Adipocyte (in vitro differentiated cells): Measurements from ENCODE around the gene RPL35.

Experiments used
- DNase-seq: peaks from one replicate; pipeline ENCODE4 v3.0.0-alpha.2; 2015; ENCODE audit warnings: low read depth
- H3K27me3 ChIP-seq: replicated peaks from 2 replicates; pipeline ENCODE4 v1.7.0; 2013; ENCODE audit warnings: mild to moderate bottlenecking, low read length, moderate library complexity; ENCODE audit not compliant: control insufficient read depth, insufficient read depth
- H3K36me3 ChIP-seq: 2 replicates; pipeline ENCODE4 v1.7.0; 2013; ENCODE audit warnings: low read length, mild to moderate bottlenecking, moderate library complexity; ENCODE audit not compliant: control insufficient read depth, insufficient read depth, severe bottlenecking
- H3K4me1 ChIP-seq: 2 replicates; pipeline ENCODE4 v1.7.0; 2013; ENCODE audit warnings: mild to moderate bottlenecking, low read length, moderate library complexity; ENCODE audit not compliant: control insufficient read depth, insufficient read depth
- H3K4me3 ChIP-seq: 2 replicates; pipeline ENCODE4 v1.7.0; 2013; ENCODE audit warnings: mild to moderate bottlenecking, low read length, moderate library complexity
- H3K9ac ChIP-seq: 2 replicates; pipeline ENCODE4 v1.7.0; 2013; ENCODE audit warnings: mild to moderate bottlenecking, low read length, moderate library complexity
- H3K9me3 ChIP-seq: 2 replicates; pipeline ENCODE4 v1.7.0; 2013; ENCODE audit warnings: mild to moderate bottlenecking, low read length, moderate library complexity; ENCODE audit not compliant: control insufficient read depth

RPL35 gene

DNA sequence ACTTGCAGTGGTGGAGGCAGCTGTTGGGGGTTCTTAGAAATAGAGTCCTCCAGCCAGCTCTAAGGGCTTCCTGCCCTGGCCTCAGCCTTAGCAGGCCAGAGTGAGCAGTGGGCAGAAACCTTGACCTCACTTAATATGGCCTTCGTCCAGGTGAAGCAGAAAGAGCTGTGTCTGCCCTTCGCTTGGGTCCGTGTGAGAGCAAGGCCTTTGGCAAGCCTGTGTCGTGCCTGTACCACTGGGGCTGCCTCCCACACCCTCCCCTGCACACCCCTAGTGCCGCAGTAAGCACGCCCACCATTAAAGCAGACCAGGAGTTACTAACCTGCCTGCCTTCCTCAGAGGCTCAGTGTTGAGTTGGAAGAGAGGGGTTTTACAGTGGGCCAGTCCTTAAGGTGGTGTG lies 13.7 kb upstream of the RPL35 start:
- DNase-seq = no peak
- Histone ChIP-seq H3K36me3 (peaks cover 71% of the 10 kb centered on the region), H3K4me1 (peaks cover 31% of the 10 kb centered on the region), H3K9me3 (no peaks in the 10 kb centered on the region), H3K9ac (no peak overlapping the region), H3K27me3 (no peaks in the 10 kb centered on the region), H3K4me3 (no peak overlapping the region)

DNA sequence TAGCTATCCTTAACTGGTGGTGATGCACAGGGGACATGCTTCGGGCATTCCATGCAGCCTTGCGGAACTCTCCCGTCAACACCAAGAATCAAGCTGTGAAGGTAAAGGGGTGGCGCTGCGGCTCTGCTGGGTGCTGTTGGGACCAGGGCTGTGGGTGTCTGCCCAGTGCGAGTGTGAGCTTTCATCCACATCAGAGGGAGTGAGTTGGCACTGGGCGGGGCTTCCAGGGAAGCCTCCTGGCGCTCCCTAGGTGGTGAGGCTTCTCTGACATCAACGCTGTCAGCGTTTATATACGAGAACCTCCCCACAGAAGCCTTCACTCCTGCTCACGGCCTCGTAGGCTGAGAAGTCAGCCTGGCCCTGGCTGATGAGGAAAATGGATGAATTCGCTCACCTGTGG lies 11.9 kb upstream of the RPL35 start:
- no peaks in the 10 kb centered on the region for H3K27me3 ChIP-seq
- peaks cover 53% of the 10 kb centered on the region for H3K36me3 ChIP-seq
- no peaks in the 10 kb centered on the region for H3K9me3 ChIP-seq
- DNase-seq = no peak
- H3K4me3 ChIP-seq = no peak overlapping the region
- H3K4me1 ChIP-seq = peaks cover 36% of the 10 kb centered on the region
- H3K9ac ChIP-seq = no peak overlapping the region

DNA sequence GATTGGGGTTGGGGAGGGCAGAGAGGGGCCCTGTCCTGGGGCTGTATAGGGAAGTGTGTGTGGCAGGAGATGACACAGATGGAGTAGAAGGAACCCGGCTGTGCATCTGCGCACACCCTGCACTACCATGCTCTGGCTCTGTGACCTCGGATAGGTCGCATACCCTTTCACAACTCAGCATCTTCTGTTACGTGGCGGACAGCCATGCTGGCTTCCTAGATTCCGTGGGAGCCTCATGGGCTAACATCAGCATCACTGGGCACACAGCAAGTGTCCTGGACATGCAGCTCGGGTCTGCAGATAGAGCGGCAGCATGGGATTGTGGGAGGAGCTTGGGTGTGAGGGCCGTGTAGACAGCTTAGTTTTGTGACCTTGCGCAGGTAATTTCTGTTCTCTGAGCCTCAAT lies 9.4 kb upstream of the RPL35 start:
- Histone ChIP-seq H3K4me3 (peak overlapping the region; percentile 93), H3K4me1 (peaks cover 43% of the 10 kb centered on the region), H3K27me3 (no peaks in the 10 kb centered on the region), H3K36me3 (peaks cover 29% of the 10 kb centered on the region), H3K9ac (peak overlapping the region; percentile 25), H3K9me3 (no peaks in the 10 kb centered on the region)
- DNase-seq = no peak

DNA sequence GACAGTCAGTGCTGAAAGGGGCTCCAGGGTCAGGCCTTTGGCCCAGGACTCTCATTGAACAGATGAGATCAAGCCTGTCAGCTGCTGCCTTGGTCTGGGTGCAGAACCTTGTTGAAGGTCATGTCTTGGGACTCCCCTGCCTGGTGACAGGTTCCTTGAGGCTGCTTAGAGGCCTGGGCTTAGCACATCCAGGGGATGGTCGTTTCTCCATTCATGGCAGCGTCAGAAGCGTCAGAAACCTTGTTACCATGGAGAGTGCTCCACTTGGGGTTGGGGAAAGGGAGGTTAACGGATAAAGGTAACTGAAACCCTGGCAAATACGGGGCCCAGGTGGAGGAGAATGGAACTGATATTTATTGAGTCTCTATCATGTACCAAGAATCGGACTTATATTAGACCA lies 9.0 kb upstream of the RPL35 start:
- DNase-seq = no peak
- Histone ChIP-seq H3K27me3 (no peaks in the 10 kb centered on the region), H3K9ac (peak overlapping the region; percentile 95), H3K36me3 (peaks cover 24% of the 10 kb centered on the region), H3K4me3 (peak overlapping the region; percentile 93), H3K4me1 (peaks cover 43% of the 10 kb centered on the region), H3K9me3 (no peaks in the 10 kb centered on the region)

DNA sequence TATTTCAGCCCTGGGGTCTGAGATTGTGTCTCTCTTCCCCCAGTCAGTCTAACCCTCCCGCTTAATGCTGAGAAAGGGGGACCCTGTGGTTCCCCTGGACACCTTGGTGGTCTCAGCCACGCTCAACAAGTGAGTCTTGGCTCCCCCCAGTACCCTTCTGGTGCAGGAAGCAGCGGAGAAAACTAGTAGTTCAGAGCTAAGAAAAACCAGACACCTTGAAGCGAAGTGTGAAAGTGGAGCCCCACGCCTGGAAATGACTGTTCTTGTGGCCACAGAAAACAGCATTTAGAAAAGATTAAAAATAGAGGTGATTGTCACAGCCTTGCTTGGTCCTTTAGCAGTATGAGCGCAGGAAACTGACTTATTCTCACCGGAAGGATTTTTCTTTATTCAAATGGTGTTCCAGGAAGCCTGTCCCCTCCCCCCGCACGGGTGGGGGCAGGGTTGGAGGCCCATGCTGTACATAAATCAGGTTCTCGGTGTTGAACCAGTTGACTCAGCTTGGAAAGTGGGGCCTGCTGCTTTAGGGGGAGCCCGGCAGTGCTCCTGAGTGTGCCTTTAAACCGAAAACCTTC lies 8.3 kb upstream of the RPL35 start:
- no peaks in the 10 kb centered on the region for H3K9me3 ChIP-seq
- DNase-seq = peak; percentile 47

DNA sequence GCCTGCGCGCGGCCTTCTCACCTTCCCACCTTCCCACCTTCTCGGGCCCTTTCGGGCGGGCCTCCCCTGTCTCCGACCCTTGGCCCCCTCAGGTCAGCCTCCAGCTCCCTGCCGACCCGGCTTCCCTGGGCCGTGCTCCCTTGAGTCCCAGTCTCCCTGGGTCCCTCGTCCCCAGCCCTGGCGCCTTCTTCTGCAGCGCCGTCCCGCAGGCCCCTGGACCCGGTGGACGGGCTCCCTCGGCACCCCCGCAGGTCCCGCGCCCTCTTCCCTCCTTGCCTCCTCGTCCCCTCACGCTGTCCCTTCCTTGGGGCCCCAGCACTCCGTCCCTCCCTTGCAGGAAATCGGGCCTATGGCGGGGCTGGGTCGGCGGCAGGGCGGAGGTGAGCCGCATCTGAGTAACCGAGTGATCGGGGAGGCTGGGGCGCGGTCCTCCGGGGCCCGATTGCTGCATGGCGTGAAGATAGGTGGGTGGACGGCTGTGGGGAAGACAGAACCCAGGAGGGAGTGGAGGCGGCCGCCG lies 7.8 kb upstream of the RPL35 start:
- no peaks in the 10 kb centered on the region for H3K9me3 ChIP-seq
- no peaks in the 10 kb centered on the region for H3K27me3 ChIP-seq
- peak overlapping the region; percentile 95 for H3K9ac ChIP-seq
- peak; percentile 76 for DNase-seq
- peaks cover 43% of the 10 kb centered on the region for H3K4me1 ChIP-seq
- peak overlapping the region; percentile 93 for H3K4me3 ChIP-seq
- peaks cover 12% of the 10 kb centered on the region for H3K36me3 ChIP-seq

More for the DNA sequence above, 8.3 kb upstream of the RPL35 start:
- Histone ChIP-seq H3K4me1 (peaks cover 43% of the 10 kb centered on the region), H3K4me3 (peak overlapping the region; percentile 93), H3K9ac (peak overlapping the region; percentile 95), H3K36me3 (peaks cover 18% of the 10 kb centered on the region), H3K27me3 (no peaks in the 10 kb centered on the region)

DNA sequence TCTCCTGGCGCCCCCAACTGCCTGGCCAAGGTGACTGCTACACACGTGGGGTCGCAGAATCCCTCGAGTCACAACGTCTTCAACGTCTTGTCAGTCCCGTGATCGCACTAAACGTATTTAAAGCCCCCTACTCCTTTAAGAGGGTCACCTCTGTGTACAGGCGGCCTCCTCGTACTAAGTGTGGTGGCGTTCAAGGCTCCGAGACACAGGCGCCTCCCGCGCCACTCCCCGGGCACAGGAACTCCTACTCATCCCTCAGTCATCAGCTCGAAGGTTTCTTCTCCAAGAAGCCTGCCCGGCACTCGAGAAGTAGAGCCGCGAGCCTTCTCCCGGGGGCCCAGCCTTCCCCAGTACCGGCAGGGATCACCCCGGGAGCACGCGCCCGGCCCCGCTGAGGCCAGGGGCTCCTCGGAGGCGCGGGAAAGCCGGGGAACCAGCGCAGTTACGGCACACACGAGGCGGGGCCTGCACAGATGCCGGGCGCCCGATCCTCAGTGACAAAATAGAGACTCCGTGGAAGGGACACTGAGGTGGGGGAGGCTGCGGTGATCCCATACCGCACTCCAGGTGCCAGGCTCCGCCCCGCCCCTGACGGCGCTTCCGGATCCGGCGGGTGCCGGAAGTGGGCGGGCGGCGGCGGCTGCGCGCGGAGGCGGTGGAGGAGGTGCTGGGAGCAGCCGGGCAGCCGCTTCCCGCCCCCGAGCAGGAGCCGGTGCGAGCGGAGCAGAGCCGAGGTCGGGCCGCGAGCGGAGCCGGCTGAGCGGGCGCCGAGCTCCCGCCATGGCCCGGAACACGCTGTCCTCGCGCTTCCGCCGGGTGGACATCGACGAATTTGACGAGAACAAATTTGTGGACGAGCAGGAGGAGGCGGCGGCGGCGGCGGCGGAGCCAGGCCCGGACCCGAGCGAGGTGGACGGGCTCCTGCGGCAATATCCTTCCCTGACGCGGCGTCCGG lies 7.0 kb upstream of the RPL35 start:
- H3K4me1 ChIP-seq = peaks cover 43% of the 10 kb centered on the region
- peak overlapping the region; percentile 95 for H3K9ac ChIP-seq
- H3K4me3 ChIP-seq = peak overlapping the region; percentile 93
- no peaks in the 10 kb centered on the region for H3K9me3 ChIP-seq
- peak; percentile 94 for DNase-seq
- no peaks in the 10 kb centered on the region for H3K27me3 ChIP-seq
- peaks cover 7% of the 10 kb centered on the region for H3K36me3 ChIP-seq

DNA sequence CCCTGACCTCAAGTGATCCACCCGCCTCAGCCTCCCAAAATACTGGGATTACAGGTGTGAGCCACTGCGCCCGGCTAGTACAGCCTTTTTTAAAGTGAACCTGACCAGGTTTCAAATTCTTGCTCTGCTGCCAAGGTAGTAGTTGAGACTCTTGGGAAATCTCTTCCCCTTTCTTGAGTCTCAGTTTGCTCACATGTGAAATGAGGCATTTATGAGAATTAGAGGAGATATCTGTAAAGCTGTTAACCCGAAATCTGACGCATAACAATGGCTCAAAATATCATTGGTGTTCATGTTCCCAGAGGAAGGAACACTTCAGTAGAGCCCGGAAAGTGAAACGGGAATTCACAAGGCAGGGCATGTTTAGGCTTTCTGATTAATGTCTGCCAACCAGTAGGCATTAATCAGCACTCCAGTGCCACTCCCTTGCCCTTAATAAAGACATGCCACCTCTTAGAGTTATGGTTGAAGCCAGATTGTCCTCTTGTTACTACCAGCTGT lies 1.7 kb upstream of the RPL35 start:
- H3K4me1 ChIP-seq = peaks cover 40% of the 10 kb centered on the region
- H3K9me3 ChIP-seq = no peaks in the 10 kb centered on the region
- no peak overlapping the region for H3K4me3 ChIP-seq
- no peaks in the 10 kb centered on the region for H3K27me3 ChIP-seq
- peaks cover 26% of the 10 kb centered on the region for H3K36me3 ChIP-seq
- no peak for DNase-seq
- H3K9ac ChIP-seq = peak overlapping the region; percentile 34

DNA sequence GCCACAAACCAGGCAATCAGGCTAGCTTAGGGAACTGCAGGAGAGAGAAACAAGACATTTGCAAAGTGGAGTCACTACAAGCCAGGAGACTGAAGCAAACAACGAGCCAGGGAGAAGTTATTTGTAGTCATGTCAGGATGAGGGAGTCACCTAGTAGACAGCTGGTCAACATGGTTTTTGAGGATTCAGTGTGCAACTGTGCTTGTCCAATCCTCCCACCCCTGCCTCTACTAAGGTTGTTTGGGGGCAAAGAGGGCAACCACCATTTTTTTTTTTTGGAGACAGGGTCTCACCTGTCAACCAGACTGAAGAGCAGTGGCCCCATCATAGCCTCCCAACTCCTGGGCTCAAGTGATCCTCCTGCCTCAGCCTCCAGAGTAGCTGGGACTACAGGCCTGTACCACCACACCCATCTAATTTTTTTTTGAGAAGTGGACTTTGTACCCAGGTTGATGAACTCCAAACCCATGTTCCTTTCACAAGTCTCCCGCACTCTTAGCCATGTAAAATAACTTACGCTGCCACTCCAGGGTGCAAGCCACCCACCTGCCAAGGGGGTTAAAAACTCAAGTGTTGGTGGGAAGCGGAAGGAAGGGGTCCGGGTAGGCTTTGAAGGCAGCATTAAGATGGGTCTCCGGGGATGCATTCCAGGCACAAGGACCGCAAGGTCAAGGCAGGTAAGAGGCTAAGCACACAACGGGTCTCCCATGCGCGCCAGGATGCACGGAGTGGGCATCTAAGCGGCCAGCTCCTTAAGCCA lies 995 bp downstream of the RPL35 start:
- Histone ChIP-seq H3K4me1 (peaks cover 30% of the 10 kb centered on the region), H3K27me3 (no peaks in the 10 kb centered on the region), H3K4me3 (peak overlapping the region; percentile 94), H3K9me3 (no peaks in the 10 kb centered on the region), H3K9ac (peak overlapping the region; percentile 99), H3K36me3 (peaks cover 46% of the 10 kb centered on the region)
- DNase-seq = no peak

DNA sequence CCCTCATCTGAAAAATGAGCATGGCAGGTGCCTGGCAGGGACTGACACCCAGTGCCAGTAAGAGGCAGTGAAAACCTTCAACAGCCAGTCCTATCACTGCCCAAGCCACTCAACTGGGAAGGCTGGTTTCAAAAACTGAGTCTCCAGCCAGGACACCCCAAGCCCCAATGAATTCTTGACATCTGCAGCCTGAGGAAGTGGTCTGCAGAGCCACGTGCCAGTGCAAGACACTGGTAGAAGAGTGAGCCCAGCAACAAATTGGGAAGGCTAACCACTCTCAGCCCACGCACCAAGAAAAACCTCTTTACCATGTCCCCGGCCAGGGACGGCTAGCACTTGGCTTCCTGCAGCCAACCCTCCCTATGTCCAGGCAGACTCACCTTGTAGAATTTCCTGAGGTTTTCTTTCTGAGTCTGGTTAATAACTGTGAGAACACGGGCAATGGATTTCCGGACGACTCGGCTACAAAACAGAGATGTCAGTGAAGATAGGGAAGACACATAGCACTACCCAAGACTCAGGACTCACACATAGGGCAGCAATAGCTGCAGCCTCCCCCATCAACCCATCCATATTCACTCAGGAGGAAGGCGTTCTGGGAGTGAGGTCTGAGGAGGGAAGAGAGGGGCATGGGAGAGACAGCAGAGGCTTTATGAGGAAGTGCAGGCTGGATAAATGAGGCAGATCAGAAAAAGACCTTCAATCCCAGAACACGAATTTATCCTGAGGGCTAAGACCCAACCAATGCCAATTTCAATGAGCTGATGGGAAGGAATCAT lies 1.8 kb downstream of the RPL35 start:
- H3K9ac ChIP-seq = peak overlapping the region; percentile 99
- H3K27me3 ChIP-seq = no peaks in the 10 kb centered on the region
- H3K4me1 ChIP-seq = peaks cover 30% of the 10 kb centered on the region
- H3K36me3 ChIP-seq = peaks cover 46% of the 10 kb centered on the region
- H3K4me3 ChIP-seq = peak overlapping the region; percentile 94
- DNase-seq = no peak
- H3K9me3 ChIP-seq = no peaks in the 10 kb centered on the region
